Ovary (tissue), 3 donors: ENCODE data around the gene IL1R2.

Source experiments
- CTCF ChIP-seq, 3 donors: fragments of 450-650 bp in 2 of 3; fragments of 200-600 bp in 1 of 3; IDR thresholded peaks; one replicate each; pipeline versions ENCODE4 v1.5.1 to v1.8.0; 2016 to 2022; ENCODE audit warnings: antibody characterized with exemption in 3 of 3, mild to moderate bottlenecking in 1 of 3
- POLR2A ChIP-seq: fragments of 450-650 bp; IDR thresholded peaks from one replicate; pipeline ENCODE4 v1.6.1; 2017; ENCODE audit warnings: antibody characterized with exemption, mild to moderate bottlenecking, moderate library complexity
- donor health status: DM: no; HTN: no; CAD: no.

DNA sequence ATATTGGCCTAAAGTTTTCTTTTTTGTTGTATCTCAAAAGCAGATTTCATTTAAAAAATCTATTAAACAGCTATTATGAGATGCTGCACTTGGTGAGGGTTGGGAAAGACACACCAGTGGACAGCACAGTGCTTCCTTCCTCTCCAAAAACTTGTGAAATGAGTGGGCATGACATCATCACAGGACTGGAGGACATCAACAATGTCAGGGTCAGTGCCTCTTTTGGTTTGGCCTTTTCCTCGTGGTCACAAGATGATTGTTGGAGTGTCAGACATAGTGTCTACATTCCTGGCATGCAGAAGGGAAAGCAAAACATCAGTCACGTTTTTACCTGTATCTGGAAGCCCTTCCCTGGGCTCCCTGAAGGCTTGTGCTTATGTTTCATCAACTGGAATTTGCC lies 49.6 kb downstream of the IL1R2 start:
- TF ChIP-seq POLR2A (no peak), CTCF (IDR thresholded peaks at IDR 0.05) (no peak)
